ENCODE results near the gene MCM3. TPM values are rescaled to one million over a fixed set of nuclear protein-coding genes. Genes with fewer than 3 reads are reported as not detected.

MCM3 gene
- total RNA-seq (2022) (16.3 and 24.9 TPM in 2 replicates), Bru-seq, nascent RNA (percentile 61 among the genes with signal in this experiment), BruChase-seq, experiment 1, labeled RNA remaining after a 6-hour chase (percentile 70 among the genes with signal in this experiment), BruChase-seq, experiment 2, labeled RNA remaining after a 2-hour chase (percentile 63 among the genes with signal in this experiment)
- long read RNA-seq, transcript MCM3-201 (17 exons, 3,083 nt) = major isoform, 83 of 118 reads
- long read RNA-seq, partial matches to known transcripts = 4 of 118 reads
- long read RNA-seq, other reads (novel, unspliced or antisense) = 29 of 118 reads

GRCh38 chr6:52284460-52285176 is at the start of gene MCM3:
Gene MCM3 (minus strand): TSS chr6:52284742. CDS start chr6:52284674, 68 bp downstream.
- no peak for TF ChIP-seq CTCF (IDR thresholded peaks at IDR 0.05; ENCODE audit: unreplicated experiment)

GRCh38 chr6:52333840-52334200 is 49.3 kb upstream of the MCM3 start:
- Mint-ChIP-seq H3K9me3 (ENCODE audit: unreplicated experiment) (no peaks in the 10 kb centered on the region), H3K27ac (ENCODE audit: low read depth, unreplicated experiment) (peak overlapping the region; percentile 64), H3K36me3 (ENCODE audit: insufficient read depth, unreplicated experiment) (no peaks in the 10 kb centered on the region), H3K4me3 (ENCODE audit: unreplicated experiment) (no peak overlapping the region), H3K4me1 (ENCODE audit: insufficient read depth, unreplicated experiment) (peaks cover 16% of the 10 kb centered on the region), H3K27me3 (ENCODE audit: insufficient read depth, unreplicated experiment) (no peaks in the 10 kb centered on the region)
- ChIA-PET CTCF (interaction anchor here (0.6 to 1.2 kb wide), 6 partner anchors 8 to 225 kb away, joined by 3 to 4 read pairs (median 4); no protein-coding TSS in a partner anchor), POLR2A (interaction anchor here (1.8 kb wide), 1 partner anchor 19 kb away, joined by 6 read pairs; no protein-coding TSS in a partner anchor)
- DNase-seq (ENCODE audit: unreplicated experiment) = no peak
- TF ChIP-seq CTCF (IDR thresholded peaks at IDR 0.05; ENCODE audit: unreplicated experiment) = no peak
- no TSS peak for BruUV-seq (replicated peaks)
- intact Hi-C loops (cut with micrococcal nuclease) = no loop called here

More at GRCh38 chr6:52284460-52285176, at the start of gene MCM3:
- H3K27me3 Mint-ChIP-seq (ENCODE audit: insufficient read depth, unreplicated experiment) = no peaks in the 10 kb centered on the region
- ChIA-PET POLR2A (interaction anchor here (0.6 to 3.6 kb wide), 16 partner anchors 16 to 387 kb away, joined by 3 to 21 read pairs (median 4); partner anchors contain the start of genes EFHC1 and PAQR8), CTCF (interaction anchor here (0.7 to 6.9 kb wide), 17 partner anchors 14 to 380 kb away, joined by 3 to 137 read pairs (median 6); no protein-coding TSS in a partner anchor)
- H3K4me1 Mint-ChIP-seq (ENCODE audit: insufficient read depth, unreplicated experiment) = peaks cover 12% of the 10 kb centered on the region
- peaks cover 36% of the 10 kb centered on the region for H3K36me3 Mint-ChIP-seq (ENCODE audit: insufficient read depth, unreplicated experiment)
- intact Hi-C loops (cut with micrococcal nuclease) = loop anchor here (1.0 to 10.0 kb wide), 4 partner anchors 68 to 378 kb away; no protein-coding TSS in a partner anchor
- no TSS peak for BruUV-seq (replicated peaks)
- H3K27ac Mint-ChIP-seq (ENCODE audit: low read depth, unreplicated experiment) = peak within 1 kb of the TSS; percentile 43
- no peaks in the 10 kb centered on the region for H3K9me3 Mint-ChIP-seq (ENCODE audit: unreplicated experiment)
- no peak within 1 kb of the TSS for H3K4me3 Mint-ChIP-seq (ENCODE audit: unreplicated experiment)
- peak; percentile 99 for DNase-seq (ENCODE audit: unreplicated experiment)

- POLR2A ChIA-PET = interaction anchor here (0.7 kb wide), 1 partner anchor 55 kb away, joined by 3 read pairs; no protein-coding TSS in a partner anchor
- Mint-ChIP-seq H3K4me3 (ENCODE audit: unreplicated experiment) (no peak overlapping the region), H3K9me3 (ENCODE audit: unreplicated experiment) (no peaks in the 10 kb centered on the region), H3K27me3 (ENCODE audit: insufficient read depth, unreplicated experiment) (no peaks in the 10 kb centered on the region), H3K4me1 (ENCODE audit: insufficient read depth, unreplicated experiment) (peaks cover 16% of the 10 kb centered on the region), H3K36me3 (ENCODE audit: insufficient read depth, unreplicated experiment) (no peaks in the 10 kb centered on the region), H3K27ac (ENCODE audit: low read depth, unreplicated experiment) (no peak overlapping the region)
- CTCF ChIA-PET = interaction anchor here (1.4 kb wide), 1 partner anchor 42 kb away, joined by 4 read pairs; no protein-coding TSS in a partner anchor
- DNase-seq (ENCODE audit: unreplicated experiment) = no peak
- BruUV-seq (replicated peaks) = no TSS peak
- intact Hi-C loops (cut with micrococcal nuclease) = no loop called here
- no peak for TF ChIP-seq CTCF (IDR thresholded peaks at IDR 0.05; ENCODE audit: unreplicated experiment)
These were observed 47.4 kb upstream of the MCM3 start for GRCh38 chr6:52331793-52332457.

Measured in MCF 10A (cell line).